ENCODE measurements around the gene ST7.

Gene ST7

GRCh38 chr7:117157241-117158209 is 204.2 kb downstream of the ST7 start:
- no peak for DNase-seq (ENCODE audit: low read depth)

GRCh38 chr7:117158941-117159697 is 205.8 kb downstream of the ST7 start:
- no peak for DNase-seq (ENCODE audit: low read depth)

GRCh38 chr7:117163101-117163500 is 209.8 kb downstream of the ST7 start:
- no peak for DNase-seq (ENCODE audit: low read depth)

GRCh38 chr7:117164620-117165019 is 211.3 kb downstream of the ST7 start:
- no peak for DNase-seq (ENCODE audit: low read depth)

- DNase-seq (ENCODE audit: low read depth), result no peak
These were observed 212.4 kb downstream of the ST7 start for GRCh38 chr7:117165656-117166055.

- DNase-seq (ENCODE audit: low read depth), result no peak
These were observed 216.6 kb downstream of the ST7 start for GRCh38 chr7:117169907-117170306.

GRCh38 chr7:117171106-117171505 is 217.8 kb downstream of the ST7 start:
- DNase-seq (ENCODE audit: low read depth), result no peak

- no peak for DNase-seq (ENCODE audit: low read depth)
These were observed 219.0 kb downstream of the ST7 start for GRCh38 chr7:117172283-117172682.

GRCh38 chr7:117173035-117173770 is 219.9 kb downstream of the ST7 start:
- no peak for DNase-seq (ENCODE audit: low read depth)

GRCh38 chr7:117176206-117176605 is 222.9 kb downstream of the ST7 start:
- DNase-seq (ENCODE audit: low read depth), result no peak

GRCh38 chr7:117178600-117178999 is 225.3 kb downstream of the ST7 start:
- no peak for DNase-seq (ENCODE audit: low read depth)

GRCh38 chr7:117179701-117180100 is 226.4 kb downstream of the ST7 start:
- no peak for DNase-seq (ENCODE audit: low read depth)

GRCh38 chr7:117183729-117184128 is 230.4 kb downstream of the ST7 start:
- DNase-seq (ENCODE audit: low read depth), result no peak

- DNase-seq (ENCODE audit: low read depth), result no peak
These were observed 231.1 kb downstream of the ST7 start for GRCh38 chr7:117184367-117184766.

- no peak for DNase-seq (ENCODE audit: low read depth)
These were observed 231.8 kb downstream of the ST7 start for GRCh38 chr7:117185124-117185523.

GRCh38 chr7:117186218-117187010 is 233.1 kb downstream of the ST7 start:
- DNase-seq (ENCODE audit: low read depth), result no peak

- no peak for DNase-seq (ENCODE audit: low read depth)
These were observed 235.1 kb downstream of the ST7 start for GRCh38 chr7:117188376-117188775.

- DNase-seq (ENCODE audit: low read depth), result no peak
These were observed 235.8 kb downstream of the ST7 start for GRCh38 chr7:117188949-117189592.

- DNase-seq (ENCODE audit: low read depth), result no peak
These were observed 236.8 kb downstream of the ST7 start for GRCh38 chr7:117190104-117190503.

GRCh38 chr7:117190746-117191435 is 237.6 kb downstream of the ST7 start:
- no peak for DNase-seq (ENCODE audit: low read depth)
